HFF-Myc (cell line): ENCODE data around the gene TIE1.

Experiments used
- DNase-seq: peaks from one replicate; pipeline ENCODE4 v3.0.0-alpha.2; 2011; ENCODE audit warnings: low read depth; ENCODE audit errors: extremely low read depth
- H3K4me3 ChIP-seq: replicated peaks from 2 replicates; pipeline ENCODE4 v1.5.1; 2011; ENCODE audit warnings: low read depth, mild to moderate bottlenecking, control low read depth, low read length
- TF ChIP-seq, protein P1 (sequence below): IDR thresholded peaks from 2 replicates; pipeline ENCODE4 v1.5.1; 2012; ENCODE audit warnings: mild to moderate bottlenecking, low read depth, low read length, control low read depth; ENCODE audit errors: missing control alignments

TIE1 gene

DNA sequence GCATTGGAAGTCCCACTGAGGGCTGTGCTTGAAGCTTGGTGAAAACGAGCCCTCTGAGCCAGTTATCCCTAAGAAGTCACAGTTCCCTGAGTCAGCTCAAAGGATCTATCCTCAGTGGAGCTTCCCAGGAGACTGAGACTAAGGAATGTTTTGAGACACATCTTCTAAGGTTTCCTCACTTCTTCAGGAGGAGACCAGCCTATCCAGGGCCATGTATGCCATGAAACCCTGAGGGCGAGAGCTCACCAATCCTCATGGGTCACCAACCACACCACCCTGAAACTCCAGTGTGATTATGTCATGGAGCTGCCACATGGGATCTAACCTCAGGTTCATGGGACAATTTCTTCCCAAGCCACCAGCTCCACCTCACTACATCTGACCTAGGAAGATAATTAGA lies 7.6 kb upstream of the TIE1 start:
- TF ChIP-seq, protein P1, sequence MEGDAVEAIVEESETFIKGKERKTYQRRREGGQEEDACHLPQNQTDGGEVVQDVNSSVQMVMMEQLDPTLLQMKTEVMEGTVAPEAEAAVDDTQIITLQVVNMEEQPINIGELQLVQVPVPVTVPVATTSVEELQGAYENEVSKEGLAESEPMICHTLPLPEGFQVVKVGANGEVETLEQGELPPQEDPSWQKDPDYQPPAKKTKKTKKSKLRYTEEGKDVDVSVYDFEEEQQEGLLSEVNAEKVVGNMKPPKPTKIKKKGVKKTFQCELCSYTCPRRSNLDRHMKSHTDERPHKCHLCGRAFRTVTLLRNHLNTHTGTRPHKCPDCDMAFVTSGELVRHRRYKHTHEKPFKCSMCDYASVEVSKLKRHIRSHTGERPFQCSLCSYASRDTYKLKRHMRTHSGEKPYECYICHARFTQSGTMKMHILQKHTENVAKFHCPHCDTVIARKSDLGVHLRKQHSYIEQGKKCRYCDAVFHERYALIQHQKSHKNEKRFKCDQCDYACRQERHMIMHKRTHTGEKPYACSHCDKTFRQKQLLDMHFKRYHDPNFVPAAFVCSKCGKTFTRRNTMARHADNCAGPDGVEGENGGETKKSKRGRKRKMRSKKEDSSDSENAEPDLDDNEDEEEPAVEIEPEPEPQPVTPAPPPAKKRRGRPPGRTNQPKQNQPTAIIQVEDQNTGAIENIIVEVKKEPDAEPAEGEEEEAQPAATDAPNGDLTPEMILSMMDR = no peak
- H3K4me3 ChIP-seq = no peak overlapping the region
- DNase-seq = no peak

GRCh38 chr1:43293896-43294760 lies 6.7 kb upstream of the TIE1 start:
- DNase-seq = peak; percentile 30
- TF ChIP-seq, protein P1 = no peak
- H3K4me3 ChIP-seq = no peak overlapping the region

GRCh38 chr1:43294761-43295160 lies 6.0 kb upstream of the TIE1 start:
- DNase-seq = no peak
- no peak overlapping the region for H3K4me3 ChIP-seq
- TF ChIP-seq, protein P1 = no peak

DNA sequence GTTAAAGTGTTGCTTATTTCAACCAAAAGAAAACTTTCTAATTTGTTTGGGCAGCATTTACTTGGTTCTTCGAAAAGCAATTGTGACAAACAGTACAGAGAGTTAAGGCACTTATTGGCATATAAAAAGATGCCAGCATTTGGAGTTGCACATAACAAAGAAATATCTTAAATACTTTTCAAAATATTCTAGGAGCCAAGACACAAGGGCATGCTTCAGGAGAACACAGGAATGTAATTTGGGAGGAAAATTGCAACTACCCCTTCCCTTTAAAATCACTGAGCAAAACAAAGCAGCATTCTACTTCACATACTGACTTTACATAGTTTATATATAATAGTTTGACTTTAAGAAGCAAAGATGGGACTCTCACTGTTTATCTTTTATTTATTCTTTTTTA lies 4.6 kb upstream of the TIE1 start:
- TF ChIP-seq, protein P1 = no peak
- no peak overlapping the region for H3K4me3 ChIP-seq
- no peak for DNase-seq

GRCh38 chr1:43298055-43298454 lies 2.7 kb upstream of the TIE1 start:
- TF ChIP-seq, protein P1 = no peak
- no peak for DNase-seq
- H3K4me3 ChIP-seq = no peak overlapping the region

DNA sequence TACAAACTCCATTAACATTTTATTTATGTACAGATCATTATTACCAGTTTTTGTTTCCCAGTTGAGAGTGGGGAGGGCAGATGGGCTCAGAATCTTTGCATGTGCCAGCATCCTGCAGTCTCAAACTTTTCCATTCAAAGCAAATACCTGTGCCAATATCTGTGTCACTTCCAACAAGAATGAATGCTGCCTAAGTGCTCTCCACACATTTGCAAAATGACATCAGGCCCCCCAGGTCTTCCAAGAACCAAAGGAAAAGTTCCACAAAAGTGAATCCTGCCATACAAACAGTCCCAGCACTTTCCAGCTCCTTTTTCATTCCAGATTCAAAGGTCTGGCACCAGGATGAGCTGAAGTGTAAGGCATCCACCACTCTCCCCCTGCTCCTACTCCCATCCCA lies 1.7 kb upstream of the TIE1 start:
- no peak for DNase-seq
- TF ChIP-seq, protein P1 = no peak
- H3K4me3 ChIP-seq = no peak overlapping the region

- DNase-seq = no peak
- TF ChIP-seq, protein P1 = no peak
- no peak overlapping the region for H3K4me3 ChIP-seq
Observed at GRCh38 chr1:43302201-43302600, 1.4 kb downstream of the TIE1 start.
